Bone marrow (tissue), 2 donors: ENCODE measurements around the gene CBFA2T3.
"Not testable (repeated sequence)": the region's sequence is repeated elsewhere in the genome, so short reads cannot be mapped to it uniquely, and the experiment has no call there.

Source experiments
- DNase-seq, 2 donors: peaks; one replicate each; lab custom pipeline; 2025; lab: John Stamatoyannopoulos, UW

Gene CBFA2T3

GRCh38 chr16:88977018-88977811, at the start of gene CBFA2T3:
CBFA2T3 (minus strand) TSS chr16:88977207; CDS start chr16:88976807, 400 bp downstream.
- DNase-seq: peak; percentile 50 to 79

- peak in 1 of 2 donors; percentile 12 for DNase-seq
These were observed 49.2 kb upstream of the CBFA2T3 start for GRCh38 chr16:89026121-89026612.

- DNase-seq: no peak
These were observed 48.6 kb upstream of the CBFA2T3 start for GRCh38 chr16:89025636-89026035.

- no peak for DNase-seq
These were observed 47.6 kb upstream of the CBFA2T3 start for GRCh38 chr16:89024546-89025060.

- no peak for DNase-seq
These were observed 46.9 kb upstream of the CBFA2T3 start for GRCh38 chr16:89023621-89024511.

- DNase-seq: no peak
These were observed 46.1 kb upstream of the CBFA2T3 start for GRCh38 chr16:89023151-89023551.

GRCh38 chr16:89022051-89022836, 45.2 kb upstream of the CBFA2T3 start:
- DNase-seq: no peak

GRCh38 chr16:89020925-89021595, 44.1 kb upstream of the CBFA2T3 start:
- DNase-seq: no peak

GRCh38 chr16:89020068-89020924, 43.3 kb upstream of the CBFA2T3 start:
- DNase-seq: no peak

- no peak for DNase-seq
These were observed 42.5 kb upstream of the CBFA2T3 start for GRCh38 chr16:89019511-89019910.

- DNase-seq: no peak
These were observed 41.5 kb upstream of the CBFA2T3 start for GRCh38 chr16:89018282-89019158.

- no peak for DNase-seq
These were observed 40.7 kb upstream of the CBFA2T3 start for GRCh38 chr16:89017543-89018281.

GRCh38 chr16:89016561-89016960, 39.6 kb upstream of the CBFA2T3 start:
- not testable (repeated sequence) for DNase-seq

- DNase-seq: no peak
These were observed 38.4 kb upstream of the CBFA2T3 start for GRCh38 chr16:89015271-89015859.

- no peak for DNase-seq
These were observed 37.6 kb upstream of the CBFA2T3 start for GRCh38 chr16:89014403-89015230.

GRCh38 chr16:89013692-89014402, 36.8 kb upstream of the CBFA2T3 start:
- DNase-seq: no peak
